Psoas muscle (tissue), 8 donors: ENCODE results near the gene OAS3. TPM values are rescaled to one million over a fixed set of nuclear protein-coding genes. Genes with fewer than 3 reads are reported as not detected.

ENCODE experiments used
- ATAC-seq, 4 donors: fragments of 200-7000 bp; cut with Tn5 transposase; one replicate each; pipeline ENCODE4 v1.9.1; 2020; ENCODE audit warnings: moderate library complexity in 3 of 4, mild to moderate bottlenecking in 2 of 4
- DNase-seq, 2 donors: peaks; one replicate each; pipeline ENCODE4 v3.0.0-alpha.2; 2020
- H3K27ac ChIP-seq: fragments of 200-600 bp; one replicate; pipeline ENCODE4 v1.8.0; 2022
- H3K27me3 ChIP-seq, 3 donors: fragments of 200-600 bp in 1 of 3; one replicate each; pipeline versions ENCODE4 v1.6.1 to v1.8.0; 2013 to 2022; ENCODE audit warnings: low read length in 2 of 3, mild to moderate bottlenecking in 2 of 3, moderate library complexity in 1 of 3; ENCODE audit not compliant: insufficient read depth in 3 of 3
- H3K36me3 ChIP-seq, 2 donors: fragments of 200-600 bp in 1 of 2; one replicate each; pipeline versions ENCODE4 v1.6.1 to v1.8.0; 2013 to 2022; ENCODE audit warnings: low read depth in 1 of 2, mild to moderate bottlenecking in 1 of 2, moderate library complexity in 1 of 2; ENCODE audit not compliant: insufficient read depth in 1 of 2
- H3K4me1 ChIP-seq: fragments of 200-600 bp; one replicate; pipeline ENCODE4 v1.8.0; 2022
- H3K4me3 ChIP-seq: fragments of 200-600 bp; one replicate; pipeline ENCODE4 v1.8.0; 2022; ENCODE audit warnings: mild to moderate bottlenecking
- H3K9me3 ChIP-seq: fragments of 200-600 bp; one replicate; pipeline ENCODE4 v1.8.0; 2022
- CTCF ChIP-seq: fragments of 200-600 bp; IDR thresholded peaks from one replicate; pipeline ENCODE4 v1.8.0; 2022; ENCODE audit warnings: antibody characterized with exemption
- WGBS, 3 donors: extraction: QIAGEN DNeasy Blood & Tissue Kit; methylation state at CpG; one replicate each; pipeline versions ENCODE4 v1.1.6 to v1.1.7; 2013; 5-methylcytosine and 5-hydroxymethylcytosine counted together
- intact Hi-C, 2 donors: fragments of 100-400 bp; cut with DNase I; formaldehyde crosslinking; loops; one replicate each; pipeline versions ENCODE4 v1.11.0 to v1.14.2; 2022
- polyA plus RNA-seq, 3 donors: library from polyadenylated mRNA; stranded (reverse); fragments of 200-250 nt; gene quantifications; one replicate each; pipeline ENCODE4 v1.2.3, GENCODE V29; 2013
- total RNA-seq, 4 donors: library from RNA; stranded (reverse); fragmentation: NEBNext Ultra II Directional in 2 of 4; extraction: Animal tissue kit (Norgen Biotek cat#: 25700) in 2 of 4; gene quantifications; one replicate each; pipeline versions ENCODE4 v1.2.1 to v1.2.4, GENCODE V29; 2021 to 2023
- donor health status: healthy with polysubstance abuse.
- donor health status: DM: no; HTN: no; CAD: no; lungs with moderate emphysema.
- donor health status: Bipolar disorder and iron deficiency.
- donor health status: healthy.
- donor health status: DM: yes; HTN: yes; CAD: no.
- donor health status: DM: no; HTN: no; CAD: no.
- donor health status: DM: no; HTN: no; CAD: no.
- donor health status: DM: yes; HTN: yes; CAD: no.

OAS3 gene
- total and polyA plus RNA-seq, 7 donors = 1.1 to 6.7 (median 1.7) TPM

DNA sequence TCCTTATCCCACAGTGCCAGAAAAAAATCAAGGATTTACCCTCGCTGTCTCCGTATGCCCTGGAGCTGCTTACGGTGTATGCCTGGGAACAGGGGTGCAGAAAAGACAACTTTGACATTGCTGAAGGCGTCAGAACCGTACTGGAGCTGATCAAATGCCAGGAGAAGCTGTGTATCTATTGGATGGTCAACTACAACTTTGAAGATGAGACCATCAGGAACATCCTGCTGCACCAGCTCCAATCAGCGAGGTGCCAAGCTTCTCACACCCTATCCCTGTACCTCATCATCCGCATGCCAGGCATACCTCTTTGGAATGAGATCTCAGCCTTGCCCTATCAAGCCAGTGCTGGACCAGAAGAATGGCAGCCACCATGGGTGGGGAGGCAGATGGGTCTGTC lies 59.2 kb downstream of the OAS3 start:
- Histone ChIP-seq H3K27me3 (no peaks in the 10 kb centered on the region), H3K4me1 (no peaks in the 10 kb centered on the region), H3K4me3 (no peak overlapping the region), H3K27ac (no peak overlapping the region), H3K9me3 (peaks cover 5% of the 10 kb centered on the region), H3K36me3 (no peaks in the 10 kb centered on the region)
- DNase-seq (no peak), ATAC-seq (no peak)
- TF ChIP-seq CTCF = no peak
- intact Hi-C loops = no loop called here
- 72 to 92% (median 83%) methylated on average over 7 of the region's 7 CpGs for WGBS, 3 donors

- Histone ChIP-seq H3K27ac (no peak overlapping the region), H3K27me3 (no peaks in the 10 kb centered on the region), H3K4me3 (no peak overlapping the region), H3K4me1 (no peaks in the 10 kb centered on the region), H3K36me3 (no peaks in the 10 kb centered on the region), H3K9me3 (peaks cover 5% of the 10 kb centered on the region)
- ATAC-seq (no peak), DNase-seq (no peak)
- WGBS, 3 donors = 37 to 48% (median 45%) methylated on average over 12 of the region's 12 CpGs
- TF ChIP-seq CTCF = no peak
- intact Hi-C loops = no loop called here
These were observed 60.9 kb downstream of the OAS3 start for GRCh38 chr12:112998987-112999767.

GRCh38 chr12:113000433-113000832 lies 62.2 kb downstream of the OAS3 start:
- no peak for TF ChIP-seq CTCF
- no peaks in the 10 kb centered on the region for H3K4me1 ChIP-seq
- H3K27me3 ChIP-seq = no peaks in the 10 kb centered on the region
- H3K36me3 ChIP-seq = no peaks in the 10 kb centered on the region
- H3K4me3 ChIP-seq = no peak overlapping the region
- peaks cover 5% of the 10 kb centered on the region for H3K9me3 ChIP-seq
- ATAC-seq = no peak
- DNase-seq = no peak
- H3K27ac ChIP-seq = no peak overlapping the region
- WGBS, 3 donors = 89 to 97% (median 94%) methylated on average over 6 of the region's 6 CpGs
- intact Hi-C loops = no loop called here

- ATAC-seq (no peak), DNase-seq (no peak)
- H3K4me3 ChIP-seq = no peak overlapping the region
- H3K27ac ChIP-seq = no peak overlapping the region
- intact Hi-C loops = no loop called here
- H3K9me3 ChIP-seq = peaks cover 5% of the 10 kb centered on the region
- H3K4me1 ChIP-seq = no peaks in the 10 kb centered on the region
- no peaks in the 10 kb centered on the region for H3K27me3 ChIP-seq
- no peak for TF ChIP-seq CTCF
- WGBS, 3 donors = 61 to 69% (median 65%) methylated on average over 4 of the region's 4 CpGs
- H3K36me3 ChIP-seq = no peaks in the 10 kb centered on the region
These were observed 63.9 kb downstream of the OAS3 start for GRCh38 chr12:113002155-113002554.

GRCh38 chr12:113002676-113003075 lies 64.4 kb downstream of the OAS3 start:
- H3K27me3 ChIP-seq = no peaks in the 10 kb centered on the region
- peaks cover 5% of the 10 kb centered on the region for H3K9me3 ChIP-seq
- H3K36me3 ChIP-seq = no peaks in the 10 kb centered on the region
- no peak for TF ChIP-seq CTCF
- no peak for ATAC-seq
- no peak overlapping the region for H3K4me3 ChIP-seq
- DNase-seq = no peak
- intact Hi-C loops = no loop called here
- 79 to 86% (median 81%) methylated on average over 5 of the region's 5 CpGs for WGBS, 3 donors
- H3K4me1 ChIP-seq = no peaks in the 10 kb centered on the region
- no peak overlapping the region for H3K27ac ChIP-seq
